ENCODE measurements around the gene TGM2. TPM values are rescaled to one million over a fixed set of nuclear protein-coding genes. Genes with fewer than 3 reads are reported as not detected.
A peak's percentile ranks its signal among the peaks of the same experiment; 100 is the strongest.

The TGM2 gene
- total and polyA plus RNA-seq, 12 donors = 146 to 993 (median 463) TPM

DNA sequence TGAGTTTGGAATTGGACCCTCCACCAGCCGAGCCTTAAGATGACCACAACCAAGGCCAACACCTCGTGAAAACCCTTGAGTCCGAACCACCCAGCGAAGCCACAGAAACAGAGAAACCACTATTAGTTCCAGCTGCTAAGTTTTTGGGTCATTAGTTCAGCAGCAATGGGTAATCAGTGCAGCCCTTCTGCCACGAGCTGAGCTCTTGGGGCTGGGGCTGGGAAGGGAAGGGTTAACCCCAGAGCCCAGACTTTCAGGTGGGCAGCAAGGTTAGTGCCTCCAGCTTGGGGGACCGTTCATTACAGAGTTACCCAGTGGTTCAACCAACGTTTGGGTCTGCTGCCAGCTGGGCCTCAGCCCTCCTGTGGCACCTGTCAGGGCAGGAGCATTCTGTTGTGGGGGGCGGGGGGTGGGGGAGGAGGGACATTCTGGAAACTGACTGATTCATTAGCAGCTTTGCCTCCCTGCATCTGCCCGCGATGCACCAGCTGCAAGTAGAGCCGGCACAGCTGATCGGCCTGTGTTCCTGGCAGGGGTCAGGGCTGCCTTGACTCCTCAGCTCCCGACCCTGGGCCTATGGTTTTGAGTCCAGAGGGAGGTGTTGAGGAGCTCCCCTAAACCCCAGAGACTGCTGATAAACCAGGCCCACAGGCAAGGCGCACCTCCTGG is 52.7 kb downstream of the TGM2 start:
- intact Hi-C loops (cut with DNase I) = loop anchor here in 4 of 10 donors (5.0 kb wide), 4 partner anchors 40 to 55 kb away; partner anchors contain the start of gene TGM2 (in 2 of the 4)
- TF ChIP-seq, protein P1, sequence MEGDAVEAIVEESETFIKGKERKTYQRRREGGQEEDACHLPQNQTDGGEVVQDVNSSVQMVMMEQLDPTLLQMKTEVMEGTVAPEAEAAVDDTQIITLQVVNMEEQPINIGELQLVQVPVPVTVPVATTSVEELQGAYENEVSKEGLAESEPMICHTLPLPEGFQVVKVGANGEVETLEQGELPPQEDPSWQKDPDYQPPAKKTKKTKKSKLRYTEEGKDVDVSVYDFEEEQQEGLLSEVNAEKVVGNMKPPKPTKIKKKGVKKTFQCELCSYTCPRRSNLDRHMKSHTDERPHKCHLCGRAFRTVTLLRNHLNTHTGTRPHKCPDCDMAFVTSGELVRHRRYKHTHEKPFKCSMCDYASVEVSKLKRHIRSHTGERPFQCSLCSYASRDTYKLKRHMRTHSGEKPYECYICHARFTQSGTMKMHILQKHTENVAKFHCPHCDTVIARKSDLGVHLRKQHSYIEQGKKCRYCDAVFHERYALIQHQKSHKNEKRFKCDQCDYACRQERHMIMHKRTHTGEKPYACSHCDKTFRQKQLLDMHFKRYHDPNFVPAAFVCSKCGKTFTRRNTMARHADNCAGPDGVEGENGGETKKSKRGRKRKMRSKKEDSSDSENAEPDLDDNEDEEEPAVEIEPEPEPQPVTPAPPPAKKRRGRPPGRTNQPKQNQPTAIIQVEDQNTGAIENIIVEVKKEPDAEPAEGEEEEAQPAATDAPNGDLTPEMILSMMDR (IDR thresholded peaks at IDR 0.05) = no peak
- ATAC-seq (no peak), DNase-seq (peak in 1 of 2 donors; percentile 4)
- Histone ChIP-seq H3K4me3 (no peak overlapping the region), H3K4me1 (peaks cover 26 to 66% (median 53%) of the 10 kb centered on the region in 9 donors), H3K27ac (peak overlapping the region in 5 of 10 donors; percentile 81 to 92 (median 87)), H3K36me3 (no peaks in the 10 kb centered on the region), H3K27me3 (no peaks in the 10 kb centered on the region), H3K9me3 (no peaks in the 10 kb centered on the region)
- WGBS, 2 donors = 86 to 91% methylated on average over 14 of the region's 14 CpGs

DNA sequence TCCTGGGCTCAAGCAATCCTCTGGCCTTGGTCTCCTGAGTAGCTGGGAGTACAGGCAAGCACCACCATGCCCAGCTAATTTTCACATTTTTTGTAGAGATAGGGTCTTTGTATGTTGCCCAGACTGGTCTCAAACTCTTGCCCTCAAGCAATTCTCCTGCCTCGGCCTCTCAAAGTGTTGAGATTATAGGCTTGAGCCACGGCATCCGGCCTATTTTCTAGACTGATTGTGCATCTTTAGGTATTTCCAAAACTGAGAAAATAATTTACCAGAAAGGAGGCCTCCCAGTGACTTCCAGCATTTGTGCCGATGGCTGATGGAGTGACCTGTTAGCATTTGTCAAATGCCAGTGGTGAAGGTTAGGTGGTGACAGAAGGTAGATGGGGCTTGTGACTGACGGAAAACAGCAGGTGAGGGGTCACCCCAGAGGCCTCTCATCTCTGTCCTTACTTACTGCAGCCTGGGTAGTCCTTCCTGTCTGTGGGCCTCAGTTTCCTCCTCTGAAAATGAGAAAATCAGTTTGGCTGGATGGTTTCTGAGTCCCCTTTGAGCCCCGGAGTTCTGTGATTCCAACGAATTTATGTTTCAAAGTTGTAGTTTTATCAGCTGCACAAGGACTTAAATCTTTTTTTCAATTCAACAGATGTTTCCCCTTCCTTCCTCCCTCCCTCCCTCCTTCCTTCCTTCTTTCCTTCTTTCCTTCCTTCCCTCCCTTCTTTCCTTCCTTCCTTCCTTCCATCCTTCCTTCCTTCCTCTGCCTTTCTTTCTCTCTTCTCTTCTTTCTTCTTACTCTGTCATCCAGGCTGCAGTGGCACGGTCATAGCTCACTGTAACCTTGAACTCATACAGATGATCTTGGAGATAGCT is 53.5 kb downstream of the TGM2 start:
- H3K4me1 ChIP-seq = peaks cover 26 to 66% (median 53%) of the 10 kb centered on the region in 9 donors
- ATAC-seq (no peak), DNase-seq (peak in 1 of 2 donors; percentile 2)
- H3K27ac ChIP-seq = peak overlapping the region; percentile 81 to 93 (median 86)
- intact Hi-C loops (cut with DNase I) = loop anchor here in 4 of 10 donors (5.0 kb wide), 4 partner anchors 39 to 56 kb away; partner anchors contain the start of gene TGM2 (in 2 of the 4)
- H3K27me3 ChIP-seq = no peaks in the 10 kb centered on the region
- no peak overlapping the region for H3K4me3 ChIP-seq
- H3K9me3 ChIP-seq = no peaks in the 10 kb centered on the region
- H3K36me3 ChIP-seq = no peaks in the 10 kb centered on the region
- TF ChIP-seq, protein P1 (IDR thresholded peaks at IDR 0.05) = no peak
- 72 to 75% methylated on average over 8 of the region's 8 CpGs for WGBS, 2 donors

GRCh38 chr20:38110525-38111178 is 54.4 kb downstream of the TGM2 start:
- 91 to 92% methylated on average over 8 of the region's 8 CpGs for WGBS, 2 donors
- Histone ChIP-seq H3K27ac (peak overlapping the region; percentile 81 to 93 (median 86)), H3K4me1 (peaks cover 26 to 66% (median 53%) of the 10 kb centered on the region in 9 donors), H3K4me3 (no peak overlapping the region), H3K9me3 (no peaks in the 10 kb centered on the region), H3K27me3 (no peaks in the 10 kb centered on the region), H3K36me3 (no peaks in the 10 kb centered on the region)
- intact Hi-C loops (cut with DNase I) = loop anchor here in 4 of 10 donors (5.0 kb wide), 4 partner anchors 38 to 57 kb away; partner anchors contain the start of gene TGM2 (in 2 of the 4)
- ATAC-seq (no peak), DNase-seq (peak in 1 of 2 donors; percentile 3)
- TF ChIP-seq, protein P1 (IDR thresholded peaks at IDR 0.05) = no peak
